Dedifferentiated amniotic fluid mesenchymal stem cell (primary cell): Measurements from ENCODE around the gene SLIT3.

Source experiments
- DNase-seq: peaks from one replicate; pipeline ENCODE4 v3.0.0-alpha.2; 2016; ENCODE audit errors: extremely low spot score

Gene SLIT3

GRCh38 chr5:169174923-169175322, 126.0 kb downstream of the SLIT3 start:
- no peak for DNase-seq

GRCh38 chr5:169173372-169173771, 127.6 kb downstream of the SLIT3 start:
- peak; percentile 52 for DNase-seq

GRCh38 chr5:169171515-169171914, 129.4 kb downstream of the SLIT3 start:
- DNase-seq = no peak

GRCh38 chr5:169169783-169170182, 131.2 kb downstream of the SLIT3 start:
- DNase-seq = no peak

- DNase-seq = no peak
Observed at GRCh38 chr5:169168280-169168679, 132.7 kb downstream of the SLIT3 start.

- DNase-seq = no peak
Observed at GRCh38 chr5:169166078-169166477, 134.9 kb downstream of the SLIT3 start.

- no peak for DNase-seq
Observed at GRCh38 chr5:169165052-169165451, 135.9 kb downstream of the SLIT3 start.

GRCh38 chr5:169164481-169164925, 136.4 kb downstream of the SLIT3 start:
- peak; percentile 38 for DNase-seq

- no peak for DNase-seq
Observed at GRCh38 chr5:169162407-169162806, 138.5 kb downstream of the SLIT3 start.

GRCh38 chr5:169161022-169161680, 139.8 kb downstream of the SLIT3 start:
- peak; percentile 94 for DNase-seq

- DNase-seq = no peak
Observed at GRCh38 chr5:169160405-169160901, 140.5 kb downstream of the SLIT3 start.

- DNase-seq = no peak
Observed at GRCh38 chr5:169158764-169159163, 142.2 kb downstream of the SLIT3 start.

GRCh38 chr5:169157064-169157463, 143.9 kb downstream of the SLIT3 start:
- DNase-seq = no peak

GRCh38 chr5:169154679-169155078, 146.3 kb downstream of the SLIT3 start:
- no peak for DNase-seq

- DNase-seq = no peak
Observed at GRCh38 chr5:169153405-169153804, 147.5 kb downstream of the SLIT3 start.

GRCh38 chr5:169152946-169153345, 148.0 kb downstream of the SLIT3 start:
- DNase-seq = no peak

- DNase-seq = no peak
Observed at GRCh38 chr5:169152453-169152852, 148.5 kb downstream of the SLIT3 start.

- no peak for DNase-seq
Observed at GRCh38 chr5:169151051-169151805, 149.7 kb downstream of the SLIT3 start.

GRCh38 chr5:169150108-169150507, 150.8 kb downstream of the SLIT3 start:
- no peak for DNase-seq

GRCh38 chr5:169149317-169149716, 151.6 kb downstream of the SLIT3 start:
- DNase-seq = no peak

- no peak for DNase-seq
Observed at GRCh38 chr5:169148138-169148740, 152.7 kb downstream of the SLIT3 start.

GRCh38 chr5:169147534-169147933, 153.4 kb downstream of the SLIT3 start:
- DNase-seq = no peak

GRCh38 chr5:169146158-169146557, 154.8 kb downstream of the SLIT3 start:
- no peak for DNase-seq
